ENCODE measurements around the gene OXCT2. TPM values are rescaled to one million over a fixed set of nuclear protein-coding genes. Genes with fewer than 3 reads are reported as not detected.
A peak's percentile ranks its signal among the peaks of the same experiment; 100 is the strongest.

The OXCT2 gene
- polyA plus RNA-seq, 2 of the 4 experiments (the other 2 are of a cell fraction): 0.21 to 0.23 TPM

GRCh38 chr1:39800471-39800835, 29.3 kb upstream of the OXCT2 start (continued):
- TF ChIP-seq REST (IDR thresholded peaks at IDR 0.05): no peak
- TF ChIP-seq RAD21 (conservative IDR thresholded peaks at IDR 0.05 in 1 of 2, IDR thresholded peaks at IDR 0.05 in 1 of 2): no peak

GRCh38 chr1:39799770-39800470, 28.8 kb upstream of the OXCT2 start:
- ATAC-seq: peak; percentile 92 to 95
- Histone ChIP-seq H3K4me2 (peak overlapping the region; percentile 35), H3K9me3 (no peaks in the 10 kb centered on the region), H3K4me1 (peaks cover 12% of the 10 kb centered on the region; the same call in 2 of the 3 replicates), H3K27ac (peak overlapping the region; percentile 60 to 69; a peak in 4 of 6 replicates), H3K4me3 (peak overlapping the region; percentile 16; the same call in 1 of the 3 replicates)
- TF ChIP-seq NR3C1 (IDR thresholded peaks at IDR 0.05): no peak
- TF ChIP-seq CBX2 (IDR thresholded peaks at IDR 0.05; ENCODE audit: borderline replicate concordance, low read depth): no peak
- no peak for TF ChIP-seq JUNB (IDR thresholded peaks at IDR 0.05)
- TF ChIP-seq SMC3 (IDR thresholded peaks at IDR 0.05): peak; percentile 42
- TF ChIP-seq CTCF (IDR thresholded peaks at IDR 0.05): peak; percentile 59
- no peak for TF ChIP-seq SREBF2 (IDR thresholded peaks at IDR 0.05)
- TF ChIP-seq FOSB (CRISPR knock-in tag; IDR thresholded peaks at IDR 0.05): no peak
- TF ChIP-seq ZNF302 (CRISPR knock-in tag; IDR thresholded peaks at IDR 0.05): no peak
- TF ChIP-seq POLR2A (IDR thresholded peaks at IDR 0.05; ENCODE audit: low read length): no peak
- peak; percentile 53; the same call in 1 of the 2 replicates for TF ChIP-seq ESRRA (IDR thresholded peaks at IDR 0.05; ENCODE audit: borderline replicate concordance, low read length)
- no peak for TF ChIP-seq CHD2 (IDR thresholded peaks at IDR 0.05; ENCODE audit: low read length, partially characterized antibody)
- TF ChIP-seq MYC (IDR thresholded peaks at IDR 0.05; ENCODE audit: borderline replicate concordance, low read length): no peak
- TF ChIP-seq FOSL2 (IDR thresholded peaks at IDR 0.05): no peak
- peak; percentile 46; the same call in 1 of the 2 replicates for TF ChIP-seq FOSL2 (CRISPR knock-in tag; IDR thresholded peaks at IDR 0.05)
- no peak for TF ChIP-seq JUN (IDR thresholded peaks at IDR 0.05)
- TF ChIP-seq RAD21 (conservative IDR thresholded peaks at IDR 0.05 in 1 of 2, IDR thresholded peaks at IDR 0.05 in 1 of 2): peak; percentile 55
- no peak for TF ChIP-seq HOXA7 (CRISPR knock-in tag; IDR thresholded peaks at IDR 0.05)
- TF ChIP-seq RCOR1 (IDR thresholded peaks at IDR 0.05; ENCODE audit: low read depth, low read length): no peak
- FAIRE-seq: no peak
- peak; percentile 65 to 69 for DNase-seq (ENCODE audit: low read depth in 1 of 2, low spot score in 1 of 2)
- ChIA-PET CTCF (interaction anchor here (0.5 to 3.1 kb wide), 27 partner anchors 8 to 235 kb away, joined by 3 to 16 read pairs (median 3); partner anchors contain the start of genes BMP8B, MYCL and PPIE), POLR2A (interaction anchor here (1.6 kb wide), 1 partner anchor 11 kb away, joined by 5 read pairs; the partner anchor contains the start of gene BMP8B)
- 0% methylated on average over 3 of the region's 8 CpGs for WGBS (ENCODE audit: missing lambda C conversion rate)
